Measurements from ENCODE around the gene TMX4. TPM values are rescaled to one million over a fixed set of nuclear protein-coding genes. Genes with fewer than 3 reads are reported as not detected.

Gene TMX4
- total RNA-seq, 1 experiment from 2014 or later = 12.3 TPM

GRCh38 chr20:8045946-8046345 lies 26.4 kb upstream of the TMX4 start:
- Histone ChIP-seq H3K27me3 (ENCODE audit: low read length) (peaks cover 33% of the 10 kb centered on the region), H3K9me2 (replicated peaks; ENCODE audit: low read length) (no peaks in the 10 kb centered on the region), H2AFZ (ENCODE audit: low read length) (no peak overlapping the region), H3K79me2 (ENCODE audit: low read length) (no peaks in the 10 kb centered on the region), H3K4me3 (ENCODE audit: low read length) (no peak overlapping the region), H3K9ac (ENCODE audit: low read length) (no peak overlapping the region), H3K9me3 (ENCODE audit: low read length) (no peaks in the 10 kb centered on the region), H3K36me3 (ENCODE audit: low read depth, low read length) (no peaks in the 10 kb centered on the region), H4K20me1 (ENCODE audit: low read length) (no peaks in the 10 kb centered on the region), H3K4me2 (ENCODE audit: low read length) (no peak overlapping the region), H3F3A (ENCODE audit: low read length, unreplicated experiment) (no peaks in the 10 kb centered on the region), H3K4me1 (ENCODE audit: insufficient read depth, low read length) (peaks cover 11% of the 10 kb centered on the region; the same call in 1 of the 2 replicates), H3K27ac (ENCODE audit: low read length) (no peak overlapping the region)
- DNase-seq (no peak), ATAC-seq (no peak)
- POLR2A ChIA-PET (ENCODE audit: unreplicated experiment) = interaction anchor here (0.5 to 0.6 kb wide), 2 partner anchors 406 to 1739 kb away, joined by 5 to 6 read pairs; no protein-coding TSS in a partner anchor
- no TSS peak for BruUV-seq (replicated peaks)
- intact Hi-C loops (cut with micrococcal nuclease) = loop anchor here (10.0 kb wide), 1 partner anchor 259 kb away; no protein-coding TSS in a partner anchor
- TF ChIP-seq CTCF (conservative IDR thresholded peaks at IDR 0.05; ENCODE audit: low read depth, low read length) (no peak), EZH2phosphoT487 (IDR thresholded peaks at IDR 0.05; ENCODE audit: borderline replicate concordance, low read length) (no peak), EZH2 (IDR thresholded peaks at IDR 0.05; ENCODE audit: low read length, unreplicated experiment) (no peak)
- CTCF ChIA-PET = no interaction called here

- ATAC-seq (peak; percentile 81), DNase-seq (peak; percentile 88)
- ChIA-PET POLR2A (ENCODE audit: unreplicated experiment) (interaction anchor here (0.5 kb wide), 1 partner anchor 646 kb away, joined by 3 read pairs; no protein-coding TSS in a partner anchor), CTCF (interaction anchor here (0.6 to 1.2 kb wide), 7 partner anchors 55 to 838 kb away, joined by 3 to 8 read pairs (median 4); no protein-coding TSS in a partner anchor)
- Histone ChIP-seq H3K4me1 (ENCODE audit: insufficient read depth, low read length) (peaks cover 11% of the 10 kb centered on the region; the same call in 1 of the 2 replicates), H3K4me2 (ENCODE audit: low read length) (no peak overlapping the region), H3K9me3 (ENCODE audit: low read length) (no peaks in the 10 kb centered on the region), H3F3A (ENCODE audit: low read length, unreplicated experiment) (no peaks in the 10 kb centered on the region), H3K27me3 (ENCODE audit: low read length) (peaks cover 35% of the 10 kb centered on the region), H4K20me1 (ENCODE audit: low read length) (no peaks in the 10 kb centered on the region), H3K36me3 (ENCODE audit: low read depth, low read length) (no peaks in the 10 kb centered on the region), H3K4me3 (ENCODE audit: low read length) (no peak overlapping the region), H2AFZ (ENCODE audit: low read length) (no peak overlapping the region), H3K79me2 (ENCODE audit: low read length) (no peaks in the 10 kb centered on the region), H3K9ac (ENCODE audit: low read length) (no peak overlapping the region), H3K9me2 (replicated peaks; ENCODE audit: low read length) (no peaks in the 10 kb centered on the region), H3K27ac (ENCODE audit: low read length) (no peak overlapping the region)
- TF ChIP-seq EZH2 (IDR thresholded peaks at IDR 0.05; ENCODE audit: low read length, unreplicated experiment) = no peak
- peak; percentile 80 for TF ChIP-seq CTCF (conservative IDR thresholded peaks at IDR 0.05; ENCODE audit: low read depth, low read length)
- TF ChIP-seq EZH2phosphoT487 (IDR thresholded peaks at IDR 0.05; ENCODE audit: borderline replicate concordance, low read length) = no peak
- intact Hi-C loops (cut with micrococcal nuclease) = loop anchor here (1.0 to 10.0 kb wide), 5 partner anchors 88 to 678 kb away; no protein-coding TSS in a partner anchor
- no TSS peak for BruUV-seq (replicated peaks)
Observed at GRCh38 chr20:8043687-8044282, 24.2 kb upstream of the TMX4 start.

- Histone ChIP-seq H3K4me1 (ENCODE audit: insufficient read depth, low read length) (no peaks in the 10 kb centered on the region), H2AFZ (ENCODE audit: low read length) (no peak overlapping the region), H3K4me3 (ENCODE audit: low read length) (no peak overlapping the region), H3K27me3 (ENCODE audit: low read length) (peaks cover 64% of the 10 kb centered on the region), H3K4me2 (ENCODE audit: low read length) (no peak overlapping the region), H3F3A (ENCODE audit: low read length, unreplicated experiment) (no peaks in the 10 kb centered on the region), H3K79me2 (ENCODE audit: low read length) (no peaks in the 10 kb centered on the region), H3K9me2 (replicated peaks; ENCODE audit: low read length) (no peaks in the 10 kb centered on the region), H3K27ac (ENCODE audit: low read length) (no peak overlapping the region), H3K9ac (ENCODE audit: low read length) (no peak overlapping the region), H3K9me3 (ENCODE audit: low read length) (no peaks in the 10 kb centered on the region), H3K36me3 (ENCODE audit: low read depth, low read length) (no peaks in the 10 kb centered on the region), H4K20me1 (ENCODE audit: low read length) (no peaks in the 10 kb centered on the region)
- intact Hi-C loops (cut with micrococcal nuclease) = no loop called here
- no peak for ATAC-seq
- no TSS peak for BruUV-seq (replicated peaks)
- TF ChIP-seq CTCF (conservative IDR thresholded peaks at IDR 0.05; ENCODE audit: low read depth, low read length) (peak; percentile 31; the same call in 1 of the 2 replicates), EZH2phosphoT487 (IDR thresholded peaks at IDR 0.05; ENCODE audit: borderline replicate concordance, low read length) (no peak)
- no peak for DNase-seq
- POLR2A ChIA-PET (ENCODE audit: unreplicated experiment) = no interaction called here
- CTCF ChIA-PET = no interaction called here
Observed at GRCh38 chr20:8039042-8039441, 19.5 kb upstream of the TMX4 start.

Data from PC-3 (cell line).